Cardiac fibroblast (primary cell): ENCODE results near the gene PNMA1.

Experiments
- DNase-seq, 2 donors: peaks; one replicate each; pipeline versions ENCODE4 v3.0.0 to v3.0.0-alpha.2; 2010; ENCODE audit warnings: low read depth in 2 of 2
- H3K4me3 ChIP-seq, 2 donors: replicated peaks in 1 of 2; 1 replicate in 1 of 2; 2 replicates in 1 of 2; pipeline ENCODE4 v1.5.1; 2011; ENCODE audit warnings: low read depth in 2 of 2, low read length in 2 of 2, mild to moderate bottlenecking in 2 of 2, moderate library complexity in 1 of 2
- CTCF ChIP-seq: IDR thresholded peaks from one replicate; pipeline ENCODE4 v1.5.1; 2011; ENCODE audit warnings: low read depth, mild to moderate bottlenecking, low read length, inconsistent platforms

Gene PNMA1

GRCh38 chr14:73724696-73725095 lies 10.5 kb upstream of the PNMA1 start:
- TF ChIP-seq CTCF = no peak
- no peak for DNase-seq
- H3K4me3 ChIP-seq = no peak overlapping the region

GRCh38 chr14:73723797-73724661 lies 9.8 kb upstream of the PNMA1 start:
- H3K4me3 ChIP-seq = peak overlapping the region in 1 of 2 donors; percentile 26
- DNase-seq = peak; percentile 99 to 100
- no peak for TF ChIP-seq CTCF

GRCh38 chr14:73723406-73723796 lies 9.2 kb upstream of the PNMA1 start:
- peak overlapping the region in 1 of 2 donors; percentile 26 for H3K4me3 ChIP-seq
- peak; percentile 49 to 58 for DNase-seq
- no peak for TF ChIP-seq CTCF

GRCh38 chr14:73722581-73722980 lies 8.4 kb upstream of the PNMA1 start:
- no peak overlapping the region for H3K4me3 ChIP-seq
- DNase-seq = no peak
- TF ChIP-seq CTCF = no peak

GRCh38 chr14:73721101-73721821 lies 7.1 kb upstream of the PNMA1 start:
- TF ChIP-seq CTCF = no peak
- H3K4me3 ChIP-seq = no peak overlapping the region
- DNase-seq = no peak

GRCh38 chr14:73720636-73721035 lies 6.5 kb upstream of the PNMA1 start:
- no peak for DNase-seq
- TF ChIP-seq CTCF = no peak
- no peak overlapping the region for H3K4me3 ChIP-seq
